Transverse colon (tissue), 4 donors: Measurements from ENCODE around the gene ZNF614. TPM values are rescaled to one million over a fixed set of nuclear protein-coding genes. Genes with fewer than 3 reads are reported as not detected.
"Not testable (repeated sequence)": the region's sequence is repeated elsewhere in the genome, so short reads cannot be mapped to it uniquely, and the experiment has no call there.

ENCODE experiments used
- DNase-seq: peaks from one replicate; pipeline ENCODE4 v3.0.0-alpha.2; 2019
- H3K27ac ChIP-seq, 4 donors: fragments of 200-600 bp; sonication (generic); 2 replicates each; pipeline ENCODE4 v1.5.1; 2016 to 2018; ENCODE audit warnings: inconsistent platforms in 4 of 4
- H3K27me3 ChIP-seq: fragments of 200-600 bp; sonication (generic); 2 replicates; pipeline ENCODE4 v1.5.1; 2017; ENCODE audit warnings: inconsistent platforms
- H3K36me3 ChIP-seq, 4 donors: fragments of 200-600 bp; sonication (generic); 2 replicates each; pipeline ENCODE4 v1.5.1; 2017 to 2019; ENCODE audit warnings: inconsistent platforms in 4 of 4
- H3K4me1 ChIP-seq, 4 donors: fragments of 200-600 bp; sonication (generic); 2 replicates each; pipeline ENCODE4 v1.5.1; 2017 to 2020; ENCODE audit warnings: inconsistent platforms in 4 of 4
- H3K4me3 ChIP-seq, 4 donors: fragments of 200-600 bp; sonication (generic); 1 replicate in 1 of 4; 2 replicates in 3 of 4; pipeline versions ENCODE4 v1.5.1 to v1.6.1; 2017 to 2019; ENCODE audit warnings: inconsistent platforms in 4 of 4
- H3K9me3 ChIP-seq, 2 donors: fragments of 200-600 bp; sonication (generic); 2 replicates each; pipeline ENCODE4 v1.5.1; 2017 to 2019; ENCODE audit warnings: inconsistent platforms in 2 of 2
- EP300 ChIP-seq: sonication (generic); formaldehyde crosslinking; IDR thresholded peaks from one replicate; pipeline ENCODE4 v1.6.1; 2017; ENCODE audit warnings: antibody characterized with exemption, low read depth
- POLR2A ChIP-seq: fragments of 450-650 bp; IDR thresholded peaks from one replicate; pipeline ENCODE4 v1.6.1; 2016; ENCODE audit warnings: antibody characterized with exemption, mild to moderate bottlenecking, moderate library complexity
- POLR2AphosphoS5 ChIP-seq, 3 donors: sonication (generic); formaldehyde crosslinking; IDR thresholded peaks; one replicate each; pipeline ENCODE4 v1.6.1; 2016; ENCODE audit warnings: antibody characterized with exemption in 3 of 3
- WGBS, 2 donors: methylation state at CpG; one replicate each; pipeline ENCODE4 v1.1.5; 2018; ENCODE audit warnings: low coverage in 1 of 2; 5-methylcytosine and 5-hydroxymethylcytosine counted together
- in situ Hi-C, 4 donors: fragments of 200-750 bp; cut with MboI; loops; one replicate each; pipeline versions ENCODE4 v1.15.0 to v1.15.1; 2017; ENCODE audit warnings: low sequenced_read_pairs in 3 of 4, low pct_ligation_motif_present in 1 of 4, low pct_unique_long_range_greater_than_20kb in 1 of 4
- intact Hi-C: fragments of 100-400 bp; cut with DNase I; formaldehyde crosslinking; loops from one replicate; pipeline ENCODE4 v1.15.1; 2023; ENCODE audit warnings: low total_unique reads
- total RNA-seq, 4 donors: library from RNA; depleted of rRNA; stranded (reverse); fragments of >200 nt; gene quantifications; one replicate each; pipeline ENCODE4 v1.1.0, GENCODE V29; 2016
- TF ChIP-seq, protein P1 (sequence below), 5 experiments: fragments of 200-600 bp in 3 of 5; fragments of 450-650 bp in 2 of 5; sonication (generic) in 3 of 5; IDR thresholded peaks; 1 replicate in 2 of 5; 2 replicates in 3 of 5; pipeline ENCODE4 v1.5.1; 2016 to 2017; ENCODE audit warnings: antibody characterized with exemption in 5 of 5, inconsistent platforms in 3 of 5, mild to moderate bottlenecking in 2 of 5, moderate library complexity in 1 of 5

ZNF614 gene
- total RNA-seq, 4 donors from 2014 or later: 0.37 to 57.3 (median 4.7) TPM

DNA sequence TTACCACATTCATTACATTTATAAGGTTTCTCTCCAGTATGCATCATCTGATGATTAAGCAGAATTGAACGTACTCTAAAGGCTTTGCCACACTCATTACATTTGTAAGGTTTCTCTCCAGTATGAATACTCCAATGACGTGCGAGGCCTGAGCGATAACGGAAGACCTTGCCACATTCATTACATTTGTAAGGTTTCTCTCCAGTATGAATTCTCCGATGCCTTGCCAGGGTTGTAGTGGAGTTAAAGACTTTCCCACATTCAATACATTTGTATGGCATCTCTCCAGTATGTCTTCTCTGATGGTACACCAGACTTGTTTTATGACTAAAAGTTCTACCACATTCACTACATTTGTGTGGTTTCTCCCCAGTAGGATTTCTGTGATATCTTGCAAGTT lies 37.2 kb upstream of the ZNF614 start:
- Histone ChIP-seq H3K27me3 (no peaks in the 10 kb centered on the region), H3K4me1 (no peaks in the 10 kb centered on the region), H3K4me3 (no peak overlapping the region), H3K9me3 (peaks cover 89 to 92% of the 10 kb centered on the region in 2 donors), H3K27ac (no peak overlapping the region), H3K36me3 (peaks cover 7 to 68% (median 31%) of the 10 kb centered on the region in 4 donors)
- intact Hi-C loops: no loop called here
- in situ Hi-C loops: no loop called here
- TF ChIP-seq, protein P1, sequence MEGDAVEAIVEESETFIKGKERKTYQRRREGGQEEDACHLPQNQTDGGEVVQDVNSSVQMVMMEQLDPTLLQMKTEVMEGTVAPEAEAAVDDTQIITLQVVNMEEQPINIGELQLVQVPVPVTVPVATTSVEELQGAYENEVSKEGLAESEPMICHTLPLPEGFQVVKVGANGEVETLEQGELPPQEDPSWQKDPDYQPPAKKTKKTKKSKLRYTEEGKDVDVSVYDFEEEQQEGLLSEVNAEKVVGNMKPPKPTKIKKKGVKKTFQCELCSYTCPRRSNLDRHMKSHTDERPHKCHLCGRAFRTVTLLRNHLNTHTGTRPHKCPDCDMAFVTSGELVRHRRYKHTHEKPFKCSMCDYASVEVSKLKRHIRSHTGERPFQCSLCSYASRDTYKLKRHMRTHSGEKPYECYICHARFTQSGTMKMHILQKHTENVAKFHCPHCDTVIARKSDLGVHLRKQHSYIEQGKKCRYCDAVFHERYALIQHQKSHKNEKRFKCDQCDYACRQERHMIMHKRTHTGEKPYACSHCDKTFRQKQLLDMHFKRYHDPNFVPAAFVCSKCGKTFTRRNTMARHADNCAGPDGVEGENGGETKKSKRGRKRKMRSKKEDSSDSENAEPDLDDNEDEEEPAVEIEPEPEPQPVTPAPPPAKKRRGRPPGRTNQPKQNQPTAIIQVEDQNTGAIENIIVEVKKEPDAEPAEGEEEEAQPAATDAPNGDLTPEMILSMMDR (IDR thresholded peaks at IDR 0.05): no peak
- TF ChIP-seq POLR2AphosphoS5 (IDR thresholded peaks at IDR 0.05) (no peak), EP300 (no peak), POLR2A (no peak)
- no peak for DNase-seq
- WGBS, 2 donors: 96 to 100% methylated on average over 5 to 6 of the region's 6 CpGs

DNA sequence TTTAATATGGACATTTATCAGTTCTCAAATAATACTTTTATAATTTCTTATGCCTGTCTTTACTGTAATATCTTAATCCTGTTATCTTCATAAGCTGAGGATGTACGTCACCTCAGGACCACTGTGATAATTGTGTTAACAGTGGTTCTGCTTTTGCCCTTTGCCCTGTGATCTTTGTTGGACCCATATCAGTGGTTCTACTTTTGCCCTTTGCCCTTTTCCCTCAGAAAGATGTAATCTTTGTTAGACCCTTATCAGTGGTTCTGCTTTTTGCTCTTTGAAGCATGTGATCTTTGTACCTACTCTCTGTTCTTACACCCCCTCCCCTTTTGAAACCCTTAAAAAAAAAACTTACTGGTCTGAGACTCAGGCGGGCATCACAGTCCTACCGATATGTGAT lies 28.3 kb upstream of the ZNF614 start:
- DNase-seq, H3K36me3 ChIP-seq, H3K27ac ChIP-seq, intact Hi-C loops, in situ Hi-C loops, H3K4me1 ChIP-seq, H3K27me3 ChIP-seq, H3K4me3 ChIP-seq: not testable (repeated sequence)
- WGBS, 2 donors: 98 to 100% methylated on average over 3 of the region's 3 CpGs
- H3K9me3 ChIP-seq: peaks cover 43 to 57% of the 10 kb centered on the region in 2 donors

DNA sequence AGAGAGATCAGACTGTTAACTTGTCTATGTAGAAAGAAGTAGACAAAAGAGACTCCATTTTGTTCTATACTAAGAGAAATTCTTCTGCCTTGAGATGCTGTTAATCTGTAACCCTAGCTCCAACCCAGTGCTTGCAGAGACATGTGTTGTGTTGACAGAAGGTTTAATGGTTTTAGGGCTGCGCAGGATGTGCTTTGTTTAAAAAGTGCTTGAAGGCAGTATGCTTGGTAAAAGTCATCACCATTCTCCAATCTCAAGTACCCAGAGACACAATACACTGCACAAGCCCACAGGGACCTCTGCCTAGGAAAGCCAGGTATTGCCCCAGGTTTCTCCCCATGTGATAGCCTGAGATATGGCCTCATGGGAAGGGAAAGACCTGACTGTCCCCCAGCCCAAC lies 23.6 kb upstream of the ZNF614 start:
- in situ Hi-C loops, H3K36me3 ChIP-seq, intact Hi-C loops, DNase-seq, H3K4me3 ChIP-seq, H3K27me3 ChIP-seq, H3K4me1 ChIP-seq, H3K27ac ChIP-seq: not testable (repeated sequence)
- 38 to 74% methylated on average over 1 of the region's 1 CpG for WGBS, 2 donors
- peaks cover 28 to 32% of the 10 kb centered on the region in 2 donors for H3K9me3 ChIP-seq

DNA sequence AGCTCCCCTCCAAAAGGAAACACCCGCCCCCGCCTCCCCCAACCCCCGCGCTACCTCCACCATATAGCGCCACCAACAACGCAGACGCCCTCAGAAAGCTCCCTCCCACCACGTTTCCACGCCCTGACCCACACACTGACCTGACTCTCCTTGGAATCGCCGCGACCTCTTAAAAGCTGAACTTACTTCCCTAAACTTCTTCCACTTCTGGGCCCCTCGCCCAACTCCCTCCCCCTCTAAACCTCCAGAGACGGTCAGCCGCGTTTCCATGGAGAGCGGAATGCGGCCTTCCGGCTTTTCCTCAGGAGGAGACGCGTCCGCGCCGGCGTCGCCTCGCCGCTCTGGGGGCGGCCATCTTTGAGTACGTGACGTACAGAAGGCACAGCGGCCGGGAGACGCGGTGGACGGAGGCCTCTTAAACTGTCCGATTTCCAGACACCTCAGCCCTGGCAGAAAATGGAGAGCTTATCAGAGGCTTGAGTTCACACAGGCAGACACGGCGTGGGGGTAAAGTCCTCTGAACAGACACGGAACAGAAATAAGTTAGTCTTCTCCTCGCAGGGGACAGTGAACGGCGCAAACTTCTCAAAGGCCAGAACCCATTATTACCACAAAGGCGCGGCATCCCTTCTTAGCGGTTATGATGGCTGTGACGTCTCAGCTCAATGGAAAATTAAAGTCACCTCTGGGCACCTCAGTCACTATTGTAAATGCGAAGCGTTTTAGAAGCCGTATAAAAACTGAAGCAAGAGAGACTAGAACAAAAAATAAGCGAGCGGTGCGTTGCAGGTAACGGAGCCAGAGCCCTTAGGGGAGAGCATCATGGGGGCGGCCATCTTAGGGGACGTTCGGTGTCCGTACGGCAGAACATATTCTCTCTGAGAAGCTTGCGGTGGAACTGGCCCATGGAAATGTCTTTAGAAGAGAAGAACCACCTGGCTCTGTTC lies 20.6 kb upstream of the ZNF614 start, which contains the start of gene ZNF432:
TSS of gene ZNF432 (minus strand) at position 284 of the 947 bp plus-strand sequence. CDS start 1,970 bp downstream, outside the sequence.
- intact Hi-C loops: no loop called here
- WGBS, 2 donors: 0% methylated on average over 14 to 60 of the region's 60 CpGs
- in situ Hi-C loops: no loop called here
- H3K36me3 ChIP-seq: peaks cover 0 to 29% (median 12%) of the 10 kb centered on the region in 4 donors
- peak within 1 kb of the TSS; percentile 84 to 94 (median 92) for H3K27ac ChIP-seq
- TF ChIP-seq, protein P1 (IDR thresholded peaks at IDR 0.05): no peak
- no peak for TF ChIP-seq EP300
- TF ChIP-seq POLR2A: peak; percentile 62
- peak; percentile 50 to 65 (median 63) for TF ChIP-seq POLR2AphosphoS5 (IDR thresholded peaks at IDR 0.05)
- peaks cover 0 to 5% (median 2%) of the 10 kb centered on the region in 4 donors for H3K4me1 ChIP-seq
- peak within 1 kb of the TSS; percentile 39 to 68 (median 48) for H3K4me3 ChIP-seq
- no peaks in the 10 kb centered on the region for H3K27me3 ChIP-seq
- peaks cover 31 to 35% of the 10 kb centered on the region in 2 donors for H3K9me3 ChIP-seq
- DNase-seq: peak; percentile 90

DNA sequence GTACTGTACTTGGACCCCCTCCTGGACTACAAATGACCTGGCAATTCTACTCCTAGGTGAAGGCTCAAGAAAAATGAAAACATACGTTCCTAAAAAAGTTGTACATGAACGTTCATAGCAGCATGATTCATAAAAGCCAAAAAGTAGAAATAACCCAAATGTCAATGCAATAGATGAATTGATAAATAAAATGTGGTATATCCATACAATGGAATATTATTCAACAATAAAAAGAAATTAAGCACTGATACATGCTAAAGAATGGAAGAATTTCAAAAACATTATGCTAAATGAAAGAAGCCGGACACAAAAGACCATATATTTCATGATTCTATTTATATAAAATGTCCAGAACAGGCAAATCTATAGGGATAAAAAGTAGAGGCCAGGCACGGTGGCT lies 11.0 kb upstream of the ZNF614 start:
- H3K4me3 ChIP-seq: no peak overlapping the region
- 88 to 94% methylated on average over 4 of the region's 4 CpGs for WGBS, 2 donors
- H3K9me3 ChIP-seq: peaks cover 68 to 86% of the 10 kb centered on the region in 2 donors
- intact Hi-C loops: no loop called here
- DNase-seq: no peak
- TF ChIP-seq EP300 (no peak), POLR2AphosphoS5 (IDR thresholded peaks at IDR 0.05) (no peak)
- TF ChIP-seq, protein P1 (IDR thresholded peaks at IDR 0.05): no peak
- H3K4me1 ChIP-seq: no peaks in the 10 kb centered on the region
- no peaks in the 10 kb centered on the region for H3K27me3 ChIP-seq
- in situ Hi-C loops: no loop called here
- no peak overlapping the region for H3K27ac ChIP-seq
- H3K36me3 ChIP-seq: peaks cover 12 to 93% (median 52%) of the 10 kb centered on the region in 4 donors
